Activated T-helper 1 cell treated with anti-CD3 and anti-CD28 coated beads, Interleukin-12 subunit alpha, Interleukin-12 subunit beta, Interleukin-2, Interleukin-4 antibody, amounts not matched to agents 30 ng/mL and 10 ng/mL and 1 ng/mL, durations not matched to agents 14 hours and 24 hours and 36 hours (primary cell): ENCODE data around the gene CCM2L. TPM values are rescaled to one million over a fixed set of nuclear protein-coding genes. Genes with fewer than 3 reads are reported as not detected.

Source experiments
- DNase-seq: peaks from one replicate; pipeline ENCODE4 v3.0.0; 2021; ENCODE audit warnings: low spot score
- H3K27ac Mint-ChIP-seq: one replicate; pipeline ENCODE4 v1.8.0; 2021; ENCODE audit warnings: mild to moderate bottlenecking, mixed read lengths
- H3K27me3 Mint-ChIP-seq: one replicate; pipeline ENCODE4 v1.8.0; 2022; ENCODE audit warnings: mild to moderate bottlenecking, moderate library complexity, mixed read lengths; ENCODE audit not compliant: insufficient read depth
- H3K36me3 Mint-ChIP-seq: one replicate; pipeline ENCODE4 v1.8.0; 2021; ENCODE audit warnings: low read depth, mixed read lengths
- H3K4me1 Mint-ChIP-seq: one replicate; pipeline ENCODE4 v1.8.0; 2021; ENCODE audit warnings: low read depth, mixed read lengths
- H3K4me3 Mint-ChIP-seq: one replicate; pipeline ENCODE4 v1.8.0; 2021; ENCODE audit warnings: mild to moderate bottlenecking, moderate library complexity, mixed read lengths
- H3K9me3 Mint-ChIP-seq: one replicate; pipeline ENCODE4 v1.8.0; 2021; ENCODE audit warnings: mixed read lengths
- intact Hi-C: fragments of 100-400 bp; cut with micrococcal nuclease; formaldehyde crosslinking; loops from one replicate; pipeline ENCODE4 v1.15.1; 2024
- total RNA-seq: library from RNA; stranded (reverse); gene quantifications from 2 replicates; pipeline ENCODE4 v1.2.3, GENCODE V29; 2022

CCM2L gene
- total RNA-seq, 1 donor from 2014 or later, result not detected

- Mint-ChIP-seq H3K36me3 (no peaks in the 10 kb centered on the region), H3K4me1 (no peaks in the 10 kb centered on the region), H3K9me3 (no peaks in the 10 kb centered on the region), H3K27me3 (peaks cover 47% of the 10 kb centered on the region), H3K27ac (no peak overlapping the region), H3K4me3 (no peak overlapping the region)
- intact Hi-C loops, result no loop called here
- DNase-seq, result no peak
Measured at GRCh38 chr20:32037929-32038328, 27.7 kb downstream of the CCM2L start.

DNA sequence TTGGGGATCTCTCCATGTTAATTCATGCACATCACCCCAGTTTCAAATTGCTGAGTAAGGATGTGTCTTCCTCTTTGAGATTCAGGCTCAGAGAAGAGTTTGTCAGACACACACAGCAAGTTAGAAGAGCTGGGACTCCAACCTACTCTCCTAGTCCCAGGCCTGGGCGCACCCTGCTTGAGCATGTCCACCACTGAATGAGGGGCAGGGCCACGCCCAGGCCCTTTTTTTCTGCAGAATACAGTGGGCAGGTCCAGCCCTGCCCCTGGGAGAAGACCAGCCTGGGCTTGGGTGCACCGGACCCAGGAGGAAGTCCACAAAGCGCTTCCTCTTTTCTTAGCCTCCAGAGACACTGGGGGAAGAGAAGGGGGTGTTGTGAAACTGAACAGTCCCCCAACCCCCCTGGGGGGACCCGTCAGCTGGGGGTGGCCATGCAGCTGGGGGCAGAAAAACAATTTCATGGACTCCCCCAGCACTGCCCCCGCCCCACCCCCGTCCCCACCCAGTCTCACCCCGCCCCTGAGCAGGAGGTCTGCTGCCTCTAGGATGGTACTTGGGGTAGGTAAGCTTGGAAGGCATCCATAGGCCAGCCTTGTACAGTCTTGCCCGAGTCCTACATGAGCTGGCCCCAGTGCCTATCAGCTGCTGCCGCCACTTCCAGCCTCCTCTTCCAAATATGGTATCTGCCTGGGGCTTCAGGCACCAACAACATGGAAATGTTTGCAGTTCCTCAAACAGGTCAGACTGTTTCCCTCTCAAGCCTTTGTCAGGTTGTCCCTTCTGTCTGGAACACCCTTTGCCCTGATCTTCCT, 30.1 kb downstream of the CCM2L start:
- H3K36me3 Mint-ChIP-seq, result no peaks in the 10 kb centered on the region
- intact Hi-C loops, result no loop called here
- no peaks in the 10 kb centered on the region for H3K9me3 Mint-ChIP-seq
- H3K27me3 Mint-ChIP-seq, result peaks cover 42% of the 10 kb centered on the region
- H3K4me3 Mint-ChIP-seq, result no peak overlapping the region
- no peak for DNase-seq
- H3K4me1 Mint-ChIP-seq, result no peaks in the 10 kb centered on the region
- no peak overlapping the region for H3K27ac Mint-ChIP-seq

GRCh38 chr20:32045999-32046398, 35.8 kb downstream of the CCM2L start:
- intact Hi-C loops, result no loop called here
- H3K27ac Mint-ChIP-seq, result no peak overlapping the region
- no peak for DNase-seq
- H3K4me3 Mint-ChIP-seq, result no peak overlapping the region
- H3K27me3 Mint-ChIP-seq, result peaks cover 54% of the 10 kb centered on the region
- H3K9me3 Mint-ChIP-seq, result no peaks in the 10 kb centered on the region
- no peaks in the 10 kb centered on the region for H3K36me3 Mint-ChIP-seq
- peaks cover 4% of the 10 kb centered on the region for H3K4me1 Mint-ChIP-seq

- Mint-ChIP-seq H3K4me1 (peaks cover 17% of the 10 kb centered on the region), H3K27ac (no peak overlapping the region), H3K9me3 (no peaks in the 10 kb centered on the region), H3K4me3 (no peak overlapping the region), H3K27me3 (peaks cover 70% of the 10 kb centered on the region), H3K36me3 (no peaks in the 10 kb centered on the region)
- DNase-seq, result no peak
- intact Hi-C loops, result no loop called here
Measured at GRCh38 chr20:32050324-32050841, 40.1 kb downstream of the CCM2L start.

DNA sequence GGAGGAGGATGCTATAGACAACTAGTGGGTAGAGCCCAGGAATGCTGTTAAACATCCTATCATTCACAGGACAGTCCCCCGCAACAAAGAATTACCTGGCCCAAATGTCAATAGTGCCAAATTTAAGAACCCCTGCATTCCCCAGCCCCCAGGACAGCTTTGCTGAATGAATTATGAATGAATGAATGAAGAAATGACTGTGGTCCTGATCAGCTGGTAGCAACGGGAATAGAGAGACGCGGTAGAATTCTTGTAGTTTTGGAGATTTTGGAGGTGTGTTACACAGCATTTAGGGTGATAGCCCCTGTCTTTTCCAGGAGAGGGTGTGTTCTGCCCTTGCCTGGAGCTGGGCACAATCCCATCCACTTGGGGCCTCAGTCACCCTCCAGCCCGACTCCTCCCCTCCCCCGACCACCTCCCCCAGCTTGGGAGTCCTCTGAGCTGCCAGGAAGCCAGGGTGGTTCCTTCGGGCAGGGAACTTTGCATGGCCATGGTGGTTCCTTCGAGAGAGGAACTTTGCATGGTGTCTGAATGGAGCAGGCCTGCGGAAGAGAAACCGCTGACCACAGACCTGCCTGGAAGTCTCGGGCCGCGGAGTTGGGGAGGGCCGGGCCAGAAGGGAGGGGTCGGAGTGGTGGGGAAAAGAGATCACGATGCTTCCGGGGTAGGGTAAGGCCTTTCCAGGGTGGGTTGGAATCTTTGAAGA, 40.8 kb downstream of the CCM2L start:
- peaks cover 17% of the 10 kb centered on the region for H3K4me1 Mint-ChIP-seq
- no peak for DNase-seq
- H3K9me3 Mint-ChIP-seq, result no peaks in the 10 kb centered on the region
- H3K4me3 Mint-ChIP-seq, result peak overlapping the region; percentile 69
- H3K36me3 Mint-ChIP-seq, result no peaks in the 10 kb centered on the region
- peaks cover 70% of the 10 kb centered on the region for H3K27me3 Mint-ChIP-seq
- intact Hi-C loops, result no loop called here
- no peak overlapping the region for H3K27ac Mint-ChIP-seq

DNA sequence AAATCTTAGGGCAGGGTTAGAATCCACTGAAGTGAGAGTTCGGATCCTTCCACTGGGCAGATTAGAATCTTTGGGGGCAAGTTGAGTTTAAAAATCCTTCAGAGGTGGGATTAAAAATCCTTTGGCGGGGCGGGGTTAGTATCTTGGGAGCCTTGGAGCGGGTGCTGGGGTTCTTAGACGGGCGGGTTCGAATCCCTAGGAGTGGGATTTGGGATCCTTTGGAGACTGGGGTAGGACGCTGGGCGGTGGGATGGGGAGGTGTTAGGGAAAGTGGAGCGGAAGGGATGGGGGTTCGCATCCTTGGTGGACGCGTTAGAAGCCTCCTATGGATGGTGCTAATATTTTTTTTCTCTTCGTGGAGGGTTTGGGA, 41.5 kb downstream of the CCM2L start:
- intact Hi-C loops, result no loop called here
- no peak for DNase-seq
- Mint-ChIP-seq H3K27ac (no peak overlapping the region), H3K4me1 (peaks cover 17% of the 10 kb centered on the region), H3K9me3 (no peaks in the 10 kb centered on the region), H3K4me3 (peak overlapping the region; percentile 69), H3K36me3 (no peaks in the 10 kb centered on the region), H3K27me3 (peaks cover 68% of the 10 kb centered on the region)

DNA sequence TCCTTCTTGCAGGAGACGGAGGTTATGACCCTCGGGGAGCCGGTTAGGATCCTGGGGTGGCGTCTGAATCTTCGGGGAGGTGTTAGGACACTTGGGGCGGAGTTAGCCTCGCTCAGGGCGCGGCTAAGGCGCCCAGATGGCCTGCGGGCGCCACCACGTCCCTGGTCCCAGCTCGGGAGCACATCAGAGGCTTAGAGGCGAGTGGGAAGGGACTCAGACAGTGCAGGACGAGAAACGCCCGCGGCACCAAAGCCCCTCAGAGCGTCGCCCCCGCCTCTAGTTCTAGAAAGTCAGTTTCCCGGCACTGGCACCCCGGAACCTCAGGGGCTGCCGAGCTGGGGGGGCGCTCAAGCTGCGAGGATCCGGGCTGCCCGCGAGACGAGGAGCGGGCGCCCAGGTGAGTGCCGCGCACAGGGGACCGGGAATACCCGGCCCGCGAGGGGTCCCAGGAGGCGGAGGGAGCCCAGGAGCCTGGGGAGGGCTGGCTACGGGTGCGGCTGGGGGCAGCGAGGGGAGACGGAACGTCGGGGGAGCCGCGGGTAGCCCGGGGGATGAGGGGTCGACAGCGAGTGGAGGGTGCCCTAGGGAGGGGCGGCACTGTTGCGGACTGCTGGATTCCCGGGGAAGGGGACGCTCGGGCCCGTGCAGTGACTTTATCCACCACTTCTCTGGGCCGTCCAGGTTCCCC, 42.0 kb downstream of the CCM2L start, which contains the start of gene HCK:
TSS of gene HCK (plus strand) at position 153 of the 688 bp plus-strand sequence.
- no peak for DNase-seq
- H3K27ac Mint-ChIP-seq, result no peak within 1 kb of the TSS

GRCh38 chr20:32052778-32053362, 42.6 kb downstream of the CCM2L start:
- no peaks in the 10 kb centered on the region for H3K9me3 Mint-ChIP-seq
- no peak for DNase-seq
- peaks cover 61% of the 10 kb centered on the region for H3K27me3 Mint-ChIP-seq
- H3K4me3 Mint-ChIP-seq, result no peak overlapping the region
- intact Hi-C loops, result no loop called here
- no peak overlapping the region for H3K27ac Mint-ChIP-seq
- H3K4me1 Mint-ChIP-seq, result peaks cover 17% of the 10 kb centered on the region
- no peaks in the 10 kb centered on the region for H3K36me3 Mint-ChIP-seq

More for the DNA sequence above, 42.0 kb downstream of the CCM2L start, which contains the start of gene HCK:
- peaks cover 17% of the 10 kb centered on the region for H3K4me1 Mint-ChIP-seq
- H3K36me3 Mint-ChIP-seq, result no peaks in the 10 kb centered on the region
- H3K9me3 Mint-ChIP-seq, result no peaks in the 10 kb centered on the region
- H3K27me3 Mint-ChIP-seq, result peaks cover 66% of the 10 kb centered on the region
- H3K4me3 Mint-ChIP-seq, result peak within 1 kb of the TSS; percentile 69
- intact Hi-C loops, result no loop called here

- intact Hi-C loops, result no loop called here
Measured at GRCh38 chr20:32053648-32054047, 43.4 kb downstream of the CCM2L start.

GRCh38 chr20:32056708-32057483, 46.7 kb downstream of the CCM2L start:
- Mint-ChIP-seq H3K4me1 (peaks cover 4% of the 10 kb centered on the region), H3K4me3 (no peak overlapping the region), H3K9me3 (no peaks in the 10 kb centered on the region), H3K27me3 (peaks cover 41% of the 10 kb centered on the region), H3K27ac (no peak overlapping the region), H3K36me3 (no peaks in the 10 kb centered on the region)
- DNase-seq, result no peak
- intact Hi-C loops, result no loop called here

More at GRCh38 chr20:32053648-32054047, 43.4 kb downstream of the CCM2L start:
- Mint-ChIP-seq H3K4me1 (peaks cover 17% of the 10 kb centered on the region), H3K4me3 (no peak overlapping the region), H3K36me3 (no peaks in the 10 kb centered on the region), H3K9me3 (no peaks in the 10 kb centered on the region), H3K27me3 (peaks cover 54% of the 10 kb centered on the region), H3K27ac (no peak overlapping the region)
- DNase-seq, result no peak

DNA sequence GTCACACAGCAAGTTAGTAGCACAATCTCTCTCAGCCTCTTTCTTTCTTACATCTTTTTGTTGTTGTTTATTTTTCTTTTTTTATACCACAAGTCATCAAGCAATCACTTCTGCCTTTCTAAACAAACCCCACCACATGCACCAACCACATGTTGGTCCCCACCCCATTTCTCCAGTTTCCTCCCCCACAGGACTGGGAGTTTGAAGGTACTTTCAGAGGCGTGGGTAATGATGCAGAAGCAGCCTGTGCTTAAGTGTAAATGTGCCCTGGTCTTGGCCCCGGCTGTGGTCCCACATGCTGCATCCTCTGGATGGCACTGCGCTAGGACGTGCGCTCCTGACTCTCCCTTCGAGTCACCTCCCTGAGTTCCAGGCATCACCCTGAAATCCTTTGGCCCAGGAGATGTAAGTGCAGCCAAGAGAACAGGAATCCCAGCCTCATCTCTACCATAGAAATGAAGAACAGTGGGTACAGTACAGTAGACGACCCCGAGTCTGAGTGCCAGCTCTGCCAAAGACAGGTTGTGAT, 47.5 kb downstream of the CCM2L start:
- no peaks in the 10 kb centered on the region for H3K9me3 Mint-ChIP-seq
- intact Hi-C loops, result no loop called here
- no peak for DNase-seq
- H3K27me3 Mint-ChIP-seq, result peaks cover 35% of the 10 kb centered on the region
- no peak overlapping the region for H3K27ac Mint-ChIP-seq
- no peak overlapping the region for H3K4me3 Mint-ChIP-seq
- H3K36me3 Mint-ChIP-seq, result no peaks in the 10 kb centered on the region
- H3K4me1 Mint-ChIP-seq, result peaks cover 6% of the 10 kb centered on the region

GRCh38 chr20:32059189-32059588, 49.0 kb downstream of the CCM2L start:
- peaks cover 11% of the 10 kb centered on the region for H3K4me1 Mint-ChIP-seq
- H3K27me3 Mint-ChIP-seq, result peaks cover 22% of the 10 kb centered on the region
- no peak for DNase-seq
- no peak overlapping the region for H3K4me3 Mint-ChIP-seq
- H3K27ac Mint-ChIP-seq, result peak overlapping the region; percentile 37
- no peaks in the 10 kb centered on the region for H3K36me3 Mint-ChIP-seq
- intact Hi-C loops, result no loop called here
- H3K9me3 Mint-ChIP-seq, result no peaks in the 10 kb centered on the region
